ENCODE data around the gene UGT1A6. TPM values are rescaled to one million over a fixed set of nuclear protein-coding genes. Genes with fewer than 3 reads are reported as not detected.

The UGT1A6 gene
- total RNA-seq, 1 experiment from 2014 or later = 0.79 TPM

DNA sequence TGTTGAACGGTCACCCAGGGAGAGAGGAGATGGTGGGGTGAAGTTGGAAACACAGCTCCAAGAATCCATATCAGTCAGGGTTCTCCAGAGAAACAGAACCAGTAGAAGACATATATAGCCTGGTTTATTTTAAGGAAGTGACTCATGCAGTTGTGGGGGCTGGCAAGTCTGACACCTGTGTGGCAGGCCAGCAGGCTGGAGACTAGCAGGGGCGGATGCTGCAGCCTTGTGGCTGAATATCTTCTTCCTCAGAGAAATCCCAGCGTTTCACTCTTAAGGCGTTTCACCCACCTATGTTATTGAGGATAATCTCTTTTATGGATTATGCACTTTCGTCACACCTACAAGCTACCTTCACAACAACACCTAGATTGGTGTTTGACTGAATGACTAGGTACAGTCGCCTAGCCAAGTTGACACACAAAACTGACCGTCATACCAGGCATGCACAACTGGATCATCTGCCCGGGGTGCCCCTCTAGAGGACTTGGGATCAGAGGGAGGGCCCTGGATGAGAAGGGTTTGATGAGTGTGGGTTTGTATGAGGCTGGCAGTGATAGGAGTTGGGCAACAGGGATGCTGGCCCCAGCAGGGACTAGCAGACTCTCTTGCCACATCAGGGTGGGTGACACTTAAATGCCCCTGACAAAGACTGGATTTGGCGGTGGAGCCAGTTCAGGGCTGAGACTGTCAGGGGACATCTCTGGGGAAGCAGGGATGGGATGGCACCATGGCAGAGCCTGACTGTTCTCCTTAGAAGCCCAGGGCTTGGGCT is 108.9 kb downstream of the UGT1A6 start:
- DNase-seq (ENCODE audit: unreplicated experiment) = peak; percentile 43
- intact Hi-C loops (cut with micrococcal nuclease) = no loop called here
- ChIA-PET POLR2A (no interaction called here), CTCF (no interaction called here)
- Mint-ChIP-seq H3K9me3 (ENCODE audit: unreplicated experiment) (no peaks in the 10 kb centered on the region), H3K36me3 (ENCODE audit: insufficient read depth, unreplicated experiment) (no peaks in the 10 kb centered on the region), H3K4me3 (ENCODE audit: unreplicated experiment) (no peak overlapping the region), H3K27me3 (ENCODE audit: insufficient read depth, unreplicated experiment) (peaks cover 10% of the 10 kb centered on the region), H3K27ac (ENCODE audit: low read depth, unreplicated experiment) (no peak overlapping the region), H3K4me1 (ENCODE audit: insufficient read depth, unreplicated experiment) (peaks cover 13% of the 10 kb centered on the region)
- TF ChIP-seq, protein P1, sequence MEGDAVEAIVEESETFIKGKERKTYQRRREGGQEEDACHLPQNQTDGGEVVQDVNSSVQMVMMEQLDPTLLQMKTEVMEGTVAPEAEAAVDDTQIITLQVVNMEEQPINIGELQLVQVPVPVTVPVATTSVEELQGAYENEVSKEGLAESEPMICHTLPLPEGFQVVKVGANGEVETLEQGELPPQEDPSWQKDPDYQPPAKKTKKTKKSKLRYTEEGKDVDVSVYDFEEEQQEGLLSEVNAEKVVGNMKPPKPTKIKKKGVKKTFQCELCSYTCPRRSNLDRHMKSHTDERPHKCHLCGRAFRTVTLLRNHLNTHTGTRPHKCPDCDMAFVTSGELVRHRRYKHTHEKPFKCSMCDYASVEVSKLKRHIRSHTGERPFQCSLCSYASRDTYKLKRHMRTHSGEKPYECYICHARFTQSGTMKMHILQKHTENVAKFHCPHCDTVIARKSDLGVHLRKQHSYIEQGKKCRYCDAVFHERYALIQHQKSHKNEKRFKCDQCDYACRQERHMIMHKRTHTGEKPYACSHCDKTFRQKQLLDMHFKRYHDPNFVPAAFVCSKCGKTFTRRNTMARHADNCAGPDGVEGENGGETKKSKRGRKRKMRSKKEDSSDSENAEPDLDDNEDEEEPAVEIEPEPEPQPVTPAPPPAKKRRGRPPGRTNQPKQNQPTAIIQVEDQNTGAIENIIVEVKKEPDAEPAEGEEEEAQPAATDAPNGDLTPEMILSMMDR (IDR thresholded peaks at IDR 0.05; ENCODE audit: unreplicated experiment) = no peak
- no TSS peak for BruUV-seq (replicated peaks)

DNA sequence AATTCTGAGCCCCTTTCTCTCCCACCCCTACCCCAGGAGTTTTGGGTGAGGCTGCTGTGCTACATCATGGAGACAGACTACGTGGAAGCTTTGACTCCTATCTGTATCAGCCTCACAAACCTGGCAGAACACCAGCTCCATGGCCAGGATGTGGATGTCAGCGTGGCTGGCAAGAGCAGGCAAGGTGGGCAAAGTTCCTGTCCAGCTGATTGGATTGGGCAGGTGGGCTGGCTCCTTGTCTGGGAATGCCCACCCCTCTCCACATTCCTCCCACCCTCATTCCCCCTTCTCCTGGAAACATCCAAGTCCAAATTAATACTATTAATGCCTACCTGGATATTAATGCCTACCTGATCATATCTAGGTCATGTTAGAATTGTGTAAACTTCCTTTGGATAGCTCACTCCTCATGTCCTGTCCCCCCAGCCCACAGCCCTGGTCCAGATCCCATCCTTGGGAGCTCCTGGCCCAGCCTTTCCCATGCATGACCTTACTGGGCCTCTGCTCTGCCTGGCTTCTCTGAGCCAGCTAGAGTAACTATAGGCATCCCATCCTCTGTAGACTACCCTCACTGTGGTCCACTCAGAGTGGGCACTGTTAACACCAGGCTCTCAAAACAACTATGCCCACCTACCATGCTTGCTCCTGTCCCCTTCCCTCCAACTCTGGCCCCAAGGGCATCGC is 109.6 kb downstream of the UGT1A6 start:
- Mint-ChIP-seq H3K9me3 (ENCODE audit: unreplicated experiment) (no peaks in the 10 kb centered on the region), H3K27me3 (ENCODE audit: insufficient read depth, unreplicated experiment) (peaks cover 10% of the 10 kb centered on the region), H3K4me1 (ENCODE audit: insufficient read depth, unreplicated experiment) (peaks cover 13% of the 10 kb centered on the region), H3K4me3 (ENCODE audit: unreplicated experiment) (no peak overlapping the region), H3K36me3 (ENCODE audit: insufficient read depth, unreplicated experiment) (no peaks in the 10 kb centered on the region), H3K27ac (ENCODE audit: low read depth, unreplicated experiment) (no peak overlapping the region)
- TF ChIP-seq, protein P1 (IDR thresholded peaks at IDR 0.05; ENCODE audit: unreplicated experiment) = no peak
- DNase-seq (ENCODE audit: unreplicated experiment) = no peak
- intact Hi-C loops (cut with micrococcal nuclease) = no loop called here
- BruUV-seq (replicated peaks) = no TSS peak
- ChIA-PET POLR2A (no interaction called here), CTCF (no interaction called here)

DNA sequence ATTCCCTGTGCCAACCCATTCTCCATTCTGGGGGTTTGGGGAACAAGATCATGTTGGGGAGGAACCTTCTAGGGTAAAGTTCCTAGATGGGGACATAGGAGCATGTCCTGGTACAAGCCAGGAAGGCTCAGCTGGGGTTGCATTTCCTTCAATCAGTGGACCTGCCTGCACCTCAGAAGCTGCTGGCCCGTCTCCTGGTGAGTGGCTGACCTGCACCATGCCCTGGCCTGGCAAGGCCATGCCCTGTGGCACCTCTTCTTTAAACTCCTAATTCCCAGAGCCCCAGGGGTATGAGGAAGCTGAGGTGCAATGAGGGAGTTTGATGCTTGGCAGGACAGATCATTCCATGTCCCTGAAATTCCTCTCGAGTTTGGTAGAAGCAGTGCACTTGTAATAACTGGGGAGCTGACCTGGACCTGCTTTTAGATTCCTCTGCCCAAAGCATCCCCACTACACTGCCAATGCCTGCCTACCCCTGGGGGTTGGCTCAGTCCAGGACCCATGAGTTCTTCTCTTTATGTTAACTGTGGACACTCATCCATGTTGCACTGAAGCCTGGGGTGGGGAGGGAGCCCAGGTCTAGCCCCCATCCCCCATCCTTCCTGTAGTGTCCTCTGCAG is 110.7 kb downstream of the UGT1A6 start:
- no peak overlapping the region for H3K27ac Mint-ChIP-seq (ENCODE audit: low read depth, unreplicated experiment)
- peaks cover 5% of the 10 kb centered on the region for H3K27me3 Mint-ChIP-seq (ENCODE audit: insufficient read depth, unreplicated experiment)
- BruUV-seq (replicated peaks) = no TSS peak
- no peaks in the 10 kb centered on the region for H3K9me3 Mint-ChIP-seq (ENCODE audit: unreplicated experiment)
- peaks cover 13% of the 10 kb centered on the region for H3K4me1 Mint-ChIP-seq (ENCODE audit: insufficient read depth, unreplicated experiment)
- ChIA-PET POLR2A (interaction anchor here (0.6 kb wide), 1 partner anchor 24 kb away, joined by 3 read pairs; no protein-coding TSS in a partner anchor), CTCF (interaction anchor here (0.6 kb wide), 1 partner anchor 252 kb away, joined by 3 read pairs; no protein-coding TSS in a partner anchor)
- H3K4me3 Mint-ChIP-seq (ENCODE audit: unreplicated experiment) = no peak overlapping the region
- DNase-seq (ENCODE audit: unreplicated experiment) = no peak
- H3K36me3 Mint-ChIP-seq (ENCODE audit: insufficient read depth, unreplicated experiment) = no peaks in the 10 kb centered on the region
- intact Hi-C loops (cut with micrococcal nuclease) = no loop called here
- TF ChIP-seq, protein P1 (IDR thresholded peaks at IDR 0.05; ENCODE audit: unreplicated experiment) = no peak

DNA sequence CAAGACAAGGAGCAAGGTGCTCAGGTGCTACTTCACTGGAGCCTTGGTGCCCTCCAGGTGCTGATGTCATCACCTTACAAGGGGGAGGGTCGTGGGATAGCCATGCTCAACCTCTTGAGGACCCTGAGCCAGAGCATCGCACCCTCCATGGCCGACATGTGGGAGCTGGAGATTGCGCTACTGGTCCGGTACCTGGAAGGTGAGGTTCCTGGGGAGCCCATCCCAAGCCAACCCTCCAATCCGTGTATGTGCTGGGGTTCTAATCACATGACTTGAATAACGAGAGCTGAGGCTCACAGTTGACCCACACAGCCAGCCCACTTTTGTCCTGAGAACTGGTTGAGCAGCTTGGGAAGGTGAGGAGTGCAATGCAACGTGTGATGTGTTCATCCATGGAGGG is 111.3 kb downstream of the UGT1A6 start:
- Mint-ChIP-seq H3K27me3 (ENCODE audit: insufficient read depth, unreplicated experiment) (no peaks in the 10 kb centered on the region), H3K27ac (ENCODE audit: low read depth, unreplicated experiment) (no peak overlapping the region), H3K36me3 (ENCODE audit: insufficient read depth, unreplicated experiment) (no peaks in the 10 kb centered on the region), H3K9me3 (ENCODE audit: unreplicated experiment) (no peaks in the 10 kb centered on the region), H3K4me3 (ENCODE audit: unreplicated experiment) (no peak overlapping the region), H3K4me1 (ENCODE audit: insufficient read depth, unreplicated experiment) (peaks cover 13% of the 10 kb centered on the region)
- ChIA-PET POLR2A (no interaction called here), CTCF (interaction anchor here (0.6 kb wide), 1 partner anchor 253 kb away, joined by 3 read pairs; no protein-coding TSS in a partner anchor)
- no peak for DNase-seq (ENCODE audit: unreplicated experiment)
- intact Hi-C loops (cut with micrococcal nuclease) = no loop called here
- TF ChIP-seq, protein P1 (IDR thresholded peaks at IDR 0.05; ENCODE audit: unreplicated experiment) = no peak
- no TSS peak for BruUV-seq (replicated peaks)
